CD1c-positive myeloid dendritic cell (primary cell): ENCODE measurements around the gene CYP4F2.
"Not testable (repeated sequence)": the region's sequence is repeated elsewhere in the genome, so short reads cannot be mapped to it uniquely, and the experiment has no call there.

Source experiments
- DNase-seq: peaks from one replicate; pipeline ENCODE4 v3.0.0-alpha.2; 2016; ENCODE audit errors: extremely low spot score

CYP4F2 gene

DNA sequence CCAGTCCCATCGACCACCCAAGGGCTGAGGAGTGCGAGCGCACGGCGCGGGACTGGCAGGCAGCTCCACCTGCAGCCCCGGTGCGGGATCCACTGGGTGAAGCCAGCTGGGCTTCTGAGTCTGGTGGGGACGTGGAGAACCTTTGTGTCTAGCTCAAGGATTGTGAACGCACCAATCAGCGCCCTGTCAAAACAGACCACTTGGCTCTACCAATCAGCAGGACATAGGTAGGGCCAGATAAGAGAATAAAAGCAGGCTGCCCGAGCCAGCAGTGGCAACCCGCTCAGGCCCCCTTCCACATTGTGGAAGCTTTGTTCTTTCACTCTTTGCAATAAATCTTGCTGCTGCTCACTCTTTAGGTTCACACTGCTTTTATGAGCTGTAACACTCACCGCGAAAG, 2.2 kb upstream of the CYP4F2 start:
- DNase-seq: not testable (repeated sequence)

DNA sequence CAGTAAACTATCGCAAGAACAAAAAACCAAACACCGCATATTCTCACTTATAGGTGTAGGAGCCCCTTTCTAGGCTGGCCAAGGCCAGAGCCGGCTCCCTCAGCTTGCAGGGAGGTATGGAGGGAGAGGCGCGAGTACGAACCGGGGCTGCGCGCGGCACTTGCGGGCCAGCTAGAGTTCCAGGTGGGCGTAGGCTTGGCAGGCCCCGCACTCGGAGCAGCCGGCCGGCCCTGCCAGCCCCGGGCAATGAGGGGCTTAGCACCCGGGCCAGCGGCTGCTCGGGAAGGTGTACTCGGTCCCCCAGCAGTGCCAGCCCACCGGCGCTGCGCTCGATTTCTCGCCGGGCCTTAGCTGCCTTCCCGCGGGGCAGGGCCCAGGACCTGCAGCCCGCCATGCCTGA, 1.7 kb upstream of the CYP4F2 start:
- DNase-seq: not testable (repeated sequence)

DNA sequence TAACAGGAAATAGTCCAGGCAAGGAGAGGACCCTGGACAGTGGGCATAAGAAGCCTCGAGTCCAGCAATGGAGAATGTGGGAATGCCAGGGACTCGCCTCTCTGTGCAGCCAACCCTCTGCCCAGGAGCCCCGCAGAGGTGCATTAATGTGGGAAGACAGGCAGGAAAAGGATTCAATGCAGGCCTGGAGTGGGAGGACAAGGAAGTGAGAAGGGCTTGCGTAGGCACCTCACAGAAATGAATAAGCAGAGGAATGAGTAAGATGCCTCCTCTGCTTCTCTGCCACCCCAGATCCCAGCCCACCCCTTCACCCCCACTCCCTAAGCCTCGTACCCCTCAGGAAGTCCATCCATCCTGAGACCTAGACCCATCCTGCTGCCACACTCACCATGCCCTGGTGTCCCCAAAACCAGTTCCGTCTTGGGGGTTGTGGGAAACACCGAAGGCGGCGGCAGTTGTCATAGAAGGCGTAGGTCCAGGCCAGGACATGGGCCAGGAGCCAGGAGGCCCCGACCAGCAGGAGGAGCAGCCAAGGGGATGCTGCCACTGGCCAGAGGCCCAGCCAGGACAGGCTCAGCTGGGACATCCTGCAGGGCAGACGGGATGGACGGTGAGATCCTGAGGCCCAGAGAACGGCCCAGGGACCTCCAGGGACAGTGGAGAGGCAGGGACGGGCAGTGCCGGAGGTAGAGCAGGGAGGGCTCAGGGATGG, 692 bp downstream of the CYP4F2 start:
- peak; percentile 31 for DNase-seq

DNA sequence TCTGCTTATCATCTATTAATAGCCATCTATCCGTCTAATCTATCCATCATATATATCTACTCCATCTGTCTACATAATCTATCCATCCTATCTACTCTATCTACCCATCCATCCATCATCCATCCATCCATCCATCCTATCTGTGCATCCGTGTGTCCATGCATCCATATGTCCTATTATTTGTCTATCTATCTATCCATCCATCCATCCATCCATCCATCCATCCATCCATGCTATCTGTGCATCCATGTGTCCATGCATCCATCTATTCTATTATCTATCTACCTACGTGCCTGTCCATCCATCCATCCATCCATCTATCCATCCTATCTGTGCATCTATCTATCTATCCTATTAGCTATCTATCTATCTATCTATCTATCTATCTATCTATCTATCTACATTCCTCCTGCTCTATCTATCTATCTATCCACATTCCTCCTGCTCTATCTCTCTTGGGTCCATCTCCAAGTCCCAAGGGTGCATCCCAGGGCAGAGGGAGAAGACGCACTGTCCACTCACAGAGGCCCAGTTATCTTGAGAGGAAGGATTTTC, 1.9 kb downstream of the CYP4F2 start:
- DNase-seq: no peak

DNA sequence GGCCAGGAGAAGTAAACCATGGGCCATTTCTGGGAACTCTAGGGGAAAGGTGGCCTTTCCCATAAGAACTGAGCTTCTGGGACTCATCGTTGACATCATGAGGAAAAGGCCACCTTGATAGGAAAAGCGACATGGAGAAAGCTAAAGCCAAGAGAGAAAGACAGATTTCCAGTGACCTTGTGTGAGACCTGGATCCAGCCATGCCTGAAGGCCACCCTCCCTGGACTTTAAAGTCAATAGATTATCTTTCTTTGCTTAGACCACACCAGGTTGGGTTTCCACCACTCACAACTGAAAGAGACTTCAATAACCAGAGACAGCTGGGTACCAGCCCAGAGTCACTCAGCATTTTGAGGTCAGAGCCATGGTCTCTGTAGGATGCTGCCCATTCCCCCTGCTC, 3.5 kb downstream of the CYP4F2 start:
- no peak for DNase-seq

DNA sequence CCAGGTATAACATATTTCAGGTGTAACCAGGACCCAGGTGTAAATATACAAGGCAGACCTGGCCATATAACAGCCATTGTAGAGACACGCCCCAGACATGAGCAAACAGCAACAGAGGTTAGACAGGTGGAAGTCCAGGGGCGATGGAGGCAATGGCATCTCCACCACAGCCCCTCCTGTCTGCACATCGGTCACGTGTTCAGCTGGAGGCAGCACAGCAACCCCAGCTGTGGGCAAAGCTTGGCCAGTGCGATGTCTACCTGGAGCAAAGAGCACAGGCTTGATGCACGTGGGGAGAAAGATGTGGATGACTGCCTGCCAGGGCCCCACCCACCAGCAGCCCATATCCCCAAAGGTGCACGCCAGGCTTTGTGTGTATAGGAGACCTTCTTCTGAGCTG, 4.4 kb downstream of the CYP4F2 start:
- DNase-seq: no peak

DNA sequence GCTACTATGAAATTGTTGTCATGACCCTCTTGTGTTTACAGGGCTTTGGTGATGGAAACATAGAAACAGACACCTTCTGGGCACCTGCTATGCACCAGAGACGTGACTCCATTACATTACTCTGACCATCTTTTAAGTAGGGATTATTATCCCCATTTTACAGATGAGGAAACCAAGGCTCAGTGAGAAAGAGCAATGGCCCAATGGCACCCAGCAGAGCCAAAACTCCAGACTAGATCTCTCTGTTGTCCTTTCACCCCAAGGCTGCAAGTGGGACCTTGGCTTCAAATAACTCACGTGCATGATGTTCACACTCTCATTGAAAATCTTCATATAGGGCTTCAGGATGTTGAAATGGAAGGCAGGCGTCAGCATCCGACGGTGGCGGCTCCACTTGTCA, 5.9 kb downstream of the CYP4F2 start:
- no peak for DNase-seq

DNA sequence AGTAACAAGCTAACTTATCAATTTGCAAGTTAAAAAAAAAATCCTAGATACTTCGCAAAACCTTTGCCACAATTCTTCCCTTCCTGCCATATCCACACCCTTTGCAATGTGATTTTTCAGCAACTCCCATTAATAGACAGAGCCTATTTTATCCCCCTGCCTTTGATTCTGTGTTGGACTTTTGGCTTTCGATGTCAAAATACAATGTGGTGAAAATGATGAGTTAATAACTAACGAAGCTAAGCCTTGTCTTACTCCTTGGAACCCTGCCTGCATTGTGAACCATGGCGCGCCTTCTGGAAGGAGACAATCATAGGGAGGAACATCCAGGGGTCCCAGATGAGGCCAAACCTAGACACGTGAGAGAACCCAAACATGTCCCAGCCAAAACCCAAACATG, 6.4 kb downstream of the CYP4F2 start:
- DNase-seq: no peak

DNA sequence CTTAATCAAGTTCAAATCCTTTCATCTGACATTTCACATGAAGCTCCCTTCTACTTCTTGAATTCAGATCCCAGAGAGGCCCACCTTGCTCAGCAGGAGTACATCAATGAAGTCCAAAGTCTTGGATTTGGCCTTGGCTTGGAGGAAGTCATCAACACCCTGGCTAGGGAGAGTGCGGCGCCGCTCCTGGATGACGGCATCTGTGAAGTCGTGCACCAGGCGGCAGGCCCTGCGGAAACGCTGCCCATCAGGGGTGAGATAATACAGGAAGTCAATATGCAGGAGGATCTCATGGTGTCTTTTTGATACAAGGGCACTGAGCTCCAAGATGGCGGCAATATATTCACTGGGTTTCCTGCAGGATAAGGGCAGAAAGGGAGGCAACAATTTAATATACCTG, 8.5 kb downstream of the CYP4F2 start:
- not testable (repeated sequence) for DNase-seq

DNA sequence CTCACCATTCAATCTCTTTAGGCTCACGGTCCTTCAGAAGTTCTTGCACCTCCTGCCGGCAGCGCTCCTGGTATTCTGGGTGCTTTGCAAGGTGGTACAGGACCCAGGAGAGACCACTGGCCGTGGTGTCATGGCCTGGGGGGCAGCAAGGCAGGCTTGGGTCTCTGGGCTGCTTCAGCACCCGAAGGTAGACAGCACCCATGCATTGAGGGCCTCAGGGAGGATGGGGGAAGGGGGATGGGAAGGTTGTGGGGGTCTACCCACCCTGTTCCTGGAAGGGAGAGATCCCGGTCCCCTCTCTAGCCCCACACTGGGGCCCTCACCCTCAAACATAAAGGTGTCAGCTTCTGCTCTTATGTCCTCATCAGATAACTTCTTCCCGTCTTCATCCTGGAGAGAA, 12.0 kb downstream of the CYP4F2 start:
- no peak for DNase-seq

DNA sequence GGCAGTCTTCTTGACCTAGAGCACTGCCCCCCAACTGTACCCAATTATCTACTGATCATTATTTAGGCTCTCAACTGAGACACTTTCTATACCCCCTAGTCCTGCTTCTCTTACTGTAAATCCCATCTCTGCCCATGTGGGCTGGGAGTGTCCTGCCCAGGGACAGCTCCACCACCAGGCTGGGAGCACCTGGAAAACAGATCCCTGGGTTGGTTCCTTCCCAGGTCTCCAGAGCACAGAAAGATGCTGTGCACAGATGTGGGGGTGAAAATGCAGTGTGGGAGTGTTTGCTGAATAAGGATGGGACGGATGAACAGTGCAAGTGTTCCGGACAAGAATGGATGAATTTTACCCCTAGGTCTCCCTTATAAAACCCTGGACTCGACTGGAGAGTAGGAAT, 12.7 kb downstream of the CYP4F2 start:
- no peak for DNase-seq

DNA sequence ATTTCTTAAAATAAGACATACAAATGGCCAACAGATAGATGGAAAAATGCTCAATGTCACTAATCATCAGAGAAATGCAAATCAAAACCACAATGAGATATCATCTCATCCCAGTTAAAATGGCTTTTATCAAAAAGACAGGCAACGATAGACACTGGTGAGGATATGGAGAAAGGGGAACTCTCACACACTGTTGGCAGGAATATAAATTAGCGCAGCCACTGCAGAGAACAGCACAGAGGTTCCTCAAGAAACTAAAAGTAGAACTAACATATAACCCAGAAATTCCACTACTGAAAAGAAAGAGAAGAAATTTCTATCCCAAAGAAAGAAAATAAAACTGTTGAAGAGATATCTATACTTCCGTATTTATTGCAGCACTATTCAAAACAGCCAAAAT, 14.5 kb downstream of the CYP4F2 start:
- DNase-seq: peak; percentile 12

DNA sequence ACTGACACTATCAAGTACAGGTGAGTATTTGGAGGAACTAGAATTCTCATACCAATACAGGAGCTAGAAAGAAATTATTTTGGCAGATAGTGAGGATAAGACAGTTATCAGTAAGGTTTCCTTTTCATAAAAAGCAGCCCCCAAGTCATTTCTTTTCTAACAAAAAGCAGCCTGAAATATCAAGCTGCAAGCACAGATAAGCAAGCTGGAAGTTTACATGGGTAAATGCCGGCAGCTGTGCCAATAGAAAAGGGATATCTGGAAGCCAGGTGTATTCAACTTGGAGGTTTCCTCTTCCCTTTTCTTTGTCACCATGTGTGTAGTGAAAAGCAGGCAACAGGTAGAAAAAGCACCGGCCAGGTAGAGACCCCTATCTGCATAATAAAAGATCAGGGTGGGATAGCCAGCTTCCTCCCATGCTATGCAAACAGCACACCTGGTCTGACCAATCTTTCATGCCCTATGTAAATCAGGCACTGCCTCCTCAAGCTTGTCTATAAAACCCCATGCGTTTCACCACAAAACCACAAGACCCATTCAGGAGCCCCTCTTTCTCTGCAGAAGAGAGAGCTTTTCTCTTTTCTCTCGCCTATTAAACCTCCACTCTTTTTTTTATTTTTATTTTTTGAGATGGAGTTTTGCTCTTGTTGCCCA, 22.9 kb downstream of the CYP4F2 start:
- no peak for DNase-seq

DNA sequence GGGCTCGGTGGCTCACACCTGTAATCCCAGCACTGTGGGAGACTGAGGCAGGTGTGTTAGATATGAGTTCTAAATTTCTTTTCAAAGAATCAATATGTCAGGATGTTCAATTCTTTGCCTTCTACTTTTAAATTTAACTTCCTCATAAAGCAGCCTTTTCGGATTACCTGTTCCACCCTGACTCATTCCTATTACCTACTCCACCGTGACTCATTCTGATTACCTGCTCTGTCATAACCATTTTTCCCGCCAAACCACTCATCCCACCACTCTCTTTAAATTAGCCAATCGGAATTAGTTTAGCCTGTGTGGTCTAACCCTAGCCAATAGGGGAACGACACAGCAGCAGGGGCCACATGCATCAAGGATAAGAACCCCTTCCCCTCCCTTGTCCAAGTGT, 24.1 kb downstream of the CYP4F2 start:
- DNase-seq: not testable (repeated sequence)

DNA sequence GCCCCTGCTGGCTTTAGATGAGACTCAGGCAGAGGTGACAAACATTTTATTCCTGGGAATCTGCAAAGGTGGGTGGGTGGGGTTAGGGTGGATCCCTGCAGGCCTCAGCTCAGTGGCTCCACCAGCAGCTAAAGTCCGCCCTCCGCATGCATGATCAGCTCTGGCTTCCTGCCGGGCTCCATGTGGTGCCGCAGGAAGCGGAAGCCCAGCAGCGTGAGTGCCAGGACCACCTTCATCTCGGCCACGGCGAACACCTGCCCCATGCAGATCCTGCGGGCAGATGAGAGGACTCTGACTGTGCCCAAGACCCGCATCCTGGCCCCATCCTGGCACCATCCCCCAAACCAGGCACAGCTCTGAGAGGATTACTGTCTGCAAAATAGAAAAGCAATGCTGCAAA, 26.3 kb downstream of the CYP4F2 start:
- no peak for DNase-seq

DNA sequence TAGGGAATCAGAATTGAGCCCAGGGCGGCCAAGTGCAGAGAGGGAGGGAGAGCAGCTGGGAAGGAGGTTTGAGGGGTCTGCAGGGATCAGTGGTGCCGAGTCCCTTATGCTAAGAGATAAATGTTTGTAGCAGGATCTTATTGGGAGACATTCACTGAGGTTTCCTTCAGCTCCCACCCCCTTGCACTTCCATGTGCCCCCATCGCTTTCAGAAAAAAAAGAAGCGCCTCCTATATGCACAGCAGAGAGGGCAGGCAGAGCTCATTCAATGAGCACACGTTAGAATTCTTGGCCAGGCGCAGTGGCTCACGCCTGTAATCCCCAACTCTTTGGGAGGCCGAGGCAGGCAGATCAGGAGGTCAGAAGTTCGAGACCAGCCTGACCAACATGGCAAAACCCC, 28.0 kb downstream of the CYP4F2 start:
- no peak for DNase-seq

DNA sequence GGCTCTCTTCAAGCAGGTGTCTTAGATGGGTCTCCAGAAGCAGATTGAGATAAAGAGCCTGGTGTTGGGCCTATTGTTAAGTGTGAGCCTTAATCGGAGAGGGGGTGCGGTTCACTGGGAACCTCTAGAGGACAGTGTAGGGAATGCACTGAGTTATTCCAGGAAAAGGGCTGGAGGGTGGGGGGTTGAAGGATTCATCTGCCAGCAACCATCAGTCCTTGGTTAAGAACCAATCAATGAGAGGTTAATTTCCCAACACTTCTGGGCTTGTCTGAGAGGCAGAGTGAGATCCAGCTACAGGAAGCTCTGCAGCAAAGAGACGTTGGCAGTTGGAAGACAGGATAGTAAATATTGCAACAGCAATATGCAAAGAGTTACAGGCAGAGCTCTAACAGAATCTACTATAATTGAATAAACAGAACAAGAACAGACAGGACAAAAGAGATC, 28.7 kb downstream of the CYP4F2 start:
- peak; percentile 40 for DNase-seq

DNA sequence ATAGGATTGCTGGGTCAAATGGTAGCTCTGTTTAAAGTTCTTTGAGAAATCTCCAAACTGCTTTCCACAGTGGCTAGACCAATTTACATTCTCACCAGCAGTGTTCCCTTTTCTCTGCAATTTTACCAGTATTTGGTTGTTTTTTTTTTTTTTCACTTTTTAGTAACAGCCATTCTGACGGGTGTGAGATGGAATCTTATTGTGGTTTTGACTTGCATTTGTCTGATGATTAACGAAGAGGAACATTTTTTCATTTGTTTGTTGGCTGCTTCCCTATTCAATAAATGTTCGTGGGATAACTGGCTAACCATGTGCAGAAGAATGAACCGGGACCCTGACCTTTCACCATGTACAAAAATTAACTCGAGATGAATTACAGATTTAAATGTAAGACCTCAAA, 31.2 kb downstream of the CYP4F2 start:
- DNase-seq: no peak

DNA sequence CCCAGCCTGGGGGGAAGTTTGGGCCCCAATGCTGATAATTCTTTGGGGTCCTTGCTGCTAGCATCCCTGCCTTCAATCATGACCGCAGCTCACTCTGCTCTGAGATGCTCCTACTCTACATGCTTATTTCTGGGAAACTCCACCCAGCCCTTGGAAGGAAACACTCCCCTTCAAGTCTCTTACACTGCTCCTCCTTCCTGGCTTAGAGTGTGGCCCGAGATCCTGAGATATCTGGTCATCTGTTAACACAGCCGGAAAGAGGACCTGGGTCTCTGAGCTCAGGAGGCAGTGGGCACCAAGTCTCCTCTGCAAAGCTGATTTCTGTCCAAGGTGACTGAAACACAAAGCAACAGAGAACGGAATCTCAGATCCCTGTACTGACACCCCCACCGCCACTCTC, 33.0 kb downstream of the CYP4F2 start:
- DNase-seq: no peak

DNA sequence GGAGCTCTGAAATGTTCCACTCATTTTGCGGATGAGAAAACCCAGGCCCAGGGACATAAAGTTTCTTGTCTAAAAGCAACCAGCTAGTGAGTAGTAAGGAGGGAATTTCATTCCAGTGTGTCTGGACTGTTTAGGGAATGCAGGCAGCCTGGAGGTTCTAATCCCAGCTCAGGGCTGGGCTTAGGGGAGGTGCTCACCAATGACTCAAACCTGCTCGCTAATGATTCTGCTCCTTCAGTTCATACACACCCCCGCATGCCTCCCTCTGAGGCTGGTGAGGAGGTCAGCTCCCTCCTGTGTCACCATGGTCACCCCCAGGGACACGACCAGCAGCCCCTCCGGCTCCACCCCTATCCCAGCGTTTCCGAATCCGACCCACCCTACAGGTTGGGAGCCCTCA, 34.6 kb downstream of the CYP4F2 start:
- no peak for DNase-seq

DNA sequence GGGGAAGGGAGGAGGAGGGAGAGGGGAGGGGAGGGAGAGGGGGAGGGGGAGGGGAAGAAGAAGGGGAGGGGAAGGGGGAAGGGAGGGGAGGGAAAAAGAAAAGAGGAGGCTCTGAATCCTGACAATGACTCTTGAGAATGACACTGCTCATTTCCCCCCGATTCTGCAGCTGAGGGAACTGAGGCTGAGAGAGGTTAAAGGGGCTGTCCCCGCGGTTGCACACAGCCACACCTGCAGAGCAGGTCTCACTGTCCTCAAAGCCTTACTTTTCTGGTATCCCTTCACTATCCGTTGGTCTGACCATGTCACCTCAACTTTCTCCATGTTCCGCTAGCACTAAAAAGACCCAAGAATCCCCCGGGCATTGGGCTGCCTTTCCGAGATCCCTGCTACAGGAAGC, 35.4 kb downstream of the CYP4F2 start:
- no peak for DNase-seq

DNA sequence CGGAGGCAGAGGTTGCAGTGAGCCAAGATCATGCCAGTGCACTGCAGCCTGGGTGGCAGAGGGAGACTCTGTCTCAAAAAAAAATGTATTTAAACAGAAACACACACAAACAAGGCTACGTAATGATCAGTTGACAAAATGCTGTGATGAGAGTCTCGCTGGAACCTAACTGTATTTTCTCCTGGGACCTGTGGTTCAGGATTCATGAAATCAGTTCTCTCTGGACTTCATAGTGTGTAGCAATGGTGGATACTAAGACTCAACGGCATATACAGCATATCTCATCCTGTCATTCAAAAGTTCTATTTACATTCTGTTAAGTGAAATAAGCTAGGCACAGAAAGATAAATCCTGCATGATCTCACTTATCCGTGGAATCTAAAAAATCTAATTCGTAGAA, 37.4 kb downstream of the CYP4F2 start:
- DNase-seq: no peak

DNA sequence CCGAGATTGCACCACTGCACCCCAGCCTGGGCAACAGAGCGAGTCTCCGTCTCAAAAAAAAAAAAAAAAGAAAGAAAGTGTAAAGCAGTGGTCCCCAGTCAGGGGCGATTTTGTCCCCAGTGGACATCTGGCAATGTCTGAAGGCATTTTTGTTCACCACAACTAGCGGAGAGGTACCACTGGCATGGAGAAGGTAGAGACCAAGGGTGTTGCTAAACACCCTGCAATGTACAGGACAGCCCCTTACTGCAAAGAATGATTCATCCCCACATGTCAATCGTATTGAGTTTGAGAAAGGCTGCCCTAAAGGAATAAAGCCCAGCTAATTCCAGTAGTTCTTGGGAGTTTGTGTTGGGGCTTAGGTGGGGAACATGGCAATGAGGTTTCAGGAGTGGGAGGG, 38.7 kb downstream of the CYP4F2 start:
- DNase-seq: no peak
